Stimulated activated CD8-positive, alpha-beta memory T cell treated with anti-CD3 and anti-CD28 coated beads, Interleukin-2, amount 100 ng/mL, for 48 hours (primary cell): Measurements from ENCODE around the gene RNF112.
"Not testable (repeated sequence)": the region's sequence is repeated elsewhere in the genome, so short reads cannot be mapped to it uniquely, and the experiment has no call there.

Source experiments
- DNase-seq, 2 donors: peaks; one replicate each; pipeline ENCODE4 v3.0.0-alpha.2; 2020; ENCODE audit warnings: low read depth in 2 of 2

The RNF112 gene

GRCh38 chr17:19447085-19447583, 36.1 kb downstream of the RNF112 start:
- peak; percentile 18 to 19 for DNase-seq

DNA sequence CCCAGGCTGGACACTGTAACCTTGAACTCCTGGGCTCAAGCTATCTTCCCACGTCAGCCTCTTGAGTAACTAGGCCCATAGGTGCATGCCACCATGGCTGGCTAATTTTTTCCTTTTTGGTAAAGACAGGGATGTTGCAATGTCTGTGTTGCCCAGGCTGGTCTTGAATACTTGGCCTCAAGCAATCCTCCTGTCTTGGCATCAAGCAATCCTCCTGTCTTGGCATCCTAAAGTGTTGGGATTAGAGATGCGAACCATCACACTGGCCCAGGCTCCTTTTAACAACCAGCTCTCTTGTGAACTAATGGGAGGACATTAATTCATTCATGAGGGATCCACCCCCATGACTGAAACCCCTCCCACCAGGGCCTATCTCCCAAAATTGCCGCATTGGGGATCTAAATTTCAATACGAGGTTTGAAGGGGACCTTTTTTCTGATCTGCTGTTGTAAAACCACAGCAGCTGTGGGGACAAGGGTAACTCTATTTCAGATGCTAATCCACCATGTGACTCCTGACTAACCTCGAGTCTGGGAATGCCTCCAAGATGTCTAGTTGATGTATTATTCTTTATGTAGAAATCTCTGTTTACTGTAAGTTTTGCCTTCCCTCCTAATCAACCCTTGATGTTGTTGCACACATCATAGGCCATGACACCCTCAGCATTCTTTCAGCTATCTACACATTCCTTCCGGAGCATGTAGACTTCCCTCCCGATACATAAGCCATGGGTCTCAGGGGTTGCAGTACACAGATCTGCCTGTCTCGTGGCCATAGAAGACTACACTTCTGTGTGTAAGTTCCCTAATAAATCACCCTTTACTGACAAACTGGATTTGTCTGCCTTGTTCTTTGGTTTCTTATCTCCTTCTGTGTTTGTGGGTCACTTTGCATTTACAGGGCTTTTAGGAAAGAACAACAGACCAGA, 37.6 kb downstream of the RNF112 start:
- DNase-seq = no peak

- DNase-seq = no peak
Measured at GRCh38 chr17:19449656-19450055, 38.6 kb downstream of the RNF112 start.

DNA sequence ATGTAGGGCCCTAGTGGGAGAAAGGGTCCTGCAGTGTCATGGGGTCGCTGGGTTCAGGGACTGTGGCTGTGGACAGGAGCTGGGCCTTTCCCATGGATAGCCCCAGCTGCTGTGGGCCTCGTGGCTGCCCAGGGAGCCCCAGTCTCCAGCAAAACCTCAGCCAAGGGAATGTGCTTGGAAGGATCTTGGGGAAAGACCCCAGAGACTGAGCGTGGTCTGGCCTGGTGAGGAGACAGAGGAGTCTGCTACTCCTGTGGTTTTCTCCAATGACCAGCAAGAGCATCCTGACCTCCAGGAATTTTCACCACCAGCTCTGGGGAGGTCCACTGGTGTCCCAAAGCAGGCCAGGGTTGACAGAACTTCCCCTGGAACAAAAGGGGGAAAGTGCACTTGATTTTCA, 42.3 kb downstream of the RNF112 start:
- DNase-seq = no peak

DNA sequence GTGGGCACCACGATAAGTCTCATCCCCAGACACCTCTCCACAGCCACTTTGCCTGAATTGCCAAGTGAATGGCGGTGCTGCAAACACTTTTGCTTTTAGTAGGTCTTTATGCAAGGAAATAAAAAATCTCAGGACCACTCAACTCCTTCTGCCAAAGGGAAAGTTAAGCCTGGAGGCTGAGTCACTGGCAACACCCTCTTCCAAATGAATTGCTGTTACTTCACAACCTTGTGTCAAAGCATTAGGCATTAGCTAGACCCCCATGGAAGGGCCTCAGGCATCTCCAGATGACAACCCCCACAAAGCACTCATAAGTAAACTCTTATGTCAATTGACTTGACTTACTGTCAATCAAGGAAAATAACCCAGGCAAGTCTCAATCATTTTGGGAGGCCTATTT, 43.0 kb downstream of the RNF112 start:
- DNase-seq = no peak

DNA sequence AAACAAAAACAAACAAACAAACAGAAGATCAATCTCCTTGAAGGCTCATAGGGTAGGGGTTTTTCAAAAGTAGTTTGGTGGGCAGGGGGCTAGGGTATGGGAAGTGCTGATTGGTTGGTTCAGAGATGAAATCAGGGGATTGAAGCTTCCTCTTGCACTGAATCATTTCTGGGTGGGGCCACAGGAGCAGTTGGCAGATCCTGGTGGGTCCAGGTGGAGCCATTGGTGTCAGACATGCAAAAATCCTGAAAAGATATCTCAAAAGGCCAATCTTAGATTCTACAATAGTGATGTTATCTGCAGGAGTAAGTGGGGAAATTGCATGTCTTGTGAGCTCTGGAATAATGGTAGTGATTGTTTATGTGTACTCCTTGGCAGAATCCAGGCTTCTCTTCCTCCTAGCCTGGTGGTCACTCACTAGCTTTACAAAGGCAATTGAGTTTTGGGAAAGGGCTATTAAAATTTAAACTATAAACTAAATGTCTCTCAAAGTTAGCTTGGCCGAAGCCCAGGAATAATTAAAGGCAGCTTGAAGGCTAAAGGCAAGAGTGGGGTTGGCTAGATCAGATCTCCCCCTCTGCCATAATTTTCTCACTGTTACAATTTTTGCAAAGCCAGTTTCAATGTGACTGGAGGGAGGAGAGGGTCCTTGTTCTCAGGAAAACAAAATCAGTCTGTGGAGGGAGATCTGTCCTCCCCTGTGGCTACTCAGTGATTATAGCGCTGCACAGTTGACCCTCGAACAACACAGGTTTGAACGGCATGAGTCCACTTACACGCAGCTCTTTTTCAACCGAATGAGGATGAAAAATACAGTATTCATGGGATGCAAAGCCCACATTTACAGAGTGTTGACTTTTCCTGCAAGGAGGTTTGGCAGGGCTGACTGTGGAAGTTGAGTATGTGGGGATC, 45.2 kb downstream of the RNF112 start:
- DNase-seq = no peak

GRCh38 chr17:19457046-19457445, 46.0 kb downstream of the RNF112 start:
- no peak for DNase-seq

DNA sequence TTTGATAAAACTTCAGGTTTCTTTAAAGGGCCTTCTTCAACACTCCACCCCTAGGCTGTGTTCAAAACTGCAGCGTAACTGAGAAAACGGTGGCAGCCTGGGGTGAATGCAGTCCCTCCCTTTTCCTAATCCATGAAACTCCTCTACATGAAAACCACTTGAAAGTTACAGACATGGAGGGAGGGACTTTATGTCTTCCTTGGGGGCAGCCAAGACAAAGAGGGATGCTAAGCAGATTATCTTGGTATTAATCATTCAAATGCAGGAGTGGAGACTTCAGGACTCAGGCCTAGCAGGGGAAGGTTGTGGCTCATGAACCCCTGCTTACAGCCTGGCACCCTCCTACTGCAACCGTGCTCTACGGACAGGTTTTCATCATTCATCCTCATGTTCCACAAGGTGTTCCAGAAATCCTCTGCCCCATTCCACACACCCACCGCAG, 46.8 kb downstream of the RNF112 start:
- DNase-seq = no peak

DNA sequence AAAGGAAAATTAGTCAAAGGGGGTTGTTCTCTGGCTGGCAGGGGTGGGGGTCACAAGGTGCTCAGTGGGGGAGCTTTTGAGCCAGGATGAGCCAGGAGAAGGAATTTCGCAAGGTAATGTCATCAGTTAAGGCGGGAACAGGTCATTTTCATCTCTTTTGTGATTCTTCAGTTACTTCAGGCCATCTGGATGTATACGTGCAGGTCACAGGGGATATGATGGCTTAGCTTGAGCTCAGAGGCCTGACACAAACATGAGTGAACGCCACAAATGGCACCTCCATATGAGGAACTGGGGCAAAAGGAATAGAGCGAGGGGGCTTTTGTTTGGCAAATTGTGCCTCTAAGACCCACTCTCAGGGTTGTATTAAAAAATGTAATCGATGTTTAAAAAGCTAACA, 47.4 kb downstream of the RNF112 start:
- not testable (repeated sequence) for DNase-seq

GRCh38 chr17:19459018-19459655, 48.1 kb downstream of the RNF112 start:
- DNase-seq = not testable (repeated sequence)

DNA sequence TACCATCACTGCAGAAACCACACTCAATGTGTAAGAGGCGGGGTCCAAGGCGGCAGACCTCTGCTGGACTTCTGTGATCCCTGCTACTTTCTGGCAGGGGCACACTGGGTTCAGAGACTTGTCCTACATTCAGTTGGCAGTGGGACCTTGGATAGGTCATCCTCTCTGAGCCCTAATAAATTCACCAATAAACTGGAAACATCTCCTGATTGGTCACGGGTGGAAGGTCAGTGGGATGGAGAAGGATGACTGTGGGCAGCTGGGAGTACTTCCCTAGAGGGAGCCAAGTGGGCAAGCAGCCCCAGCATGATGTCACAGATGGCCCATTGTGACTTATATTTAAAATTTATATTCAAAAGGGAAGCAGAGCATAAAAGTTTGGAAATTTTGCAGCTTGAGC, 49.7 kb downstream of the RNF112 start:
- no peak for DNase-seq

DNA sequence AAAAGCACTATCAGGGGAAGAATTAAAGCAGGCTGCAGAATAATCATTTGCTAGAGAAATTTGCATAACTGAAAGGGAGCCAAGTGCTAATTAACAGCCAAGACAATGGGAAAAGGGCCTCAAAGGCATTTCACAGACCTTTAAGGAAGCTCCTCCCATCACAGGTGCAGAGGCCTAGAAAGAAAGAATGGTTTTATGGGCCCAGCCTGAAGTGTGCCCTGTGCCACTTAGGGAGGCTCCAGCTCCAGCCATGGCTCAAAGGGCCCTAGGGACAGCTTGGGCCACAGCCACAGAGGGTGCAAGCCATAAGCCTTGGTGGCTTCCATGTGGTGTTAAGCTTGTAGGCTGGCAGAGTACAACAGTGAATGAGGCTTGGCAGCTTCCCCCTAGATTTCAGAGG, 50.1 kb downstream of the RNF112 start:
- DNase-seq = no peak

DNA sequence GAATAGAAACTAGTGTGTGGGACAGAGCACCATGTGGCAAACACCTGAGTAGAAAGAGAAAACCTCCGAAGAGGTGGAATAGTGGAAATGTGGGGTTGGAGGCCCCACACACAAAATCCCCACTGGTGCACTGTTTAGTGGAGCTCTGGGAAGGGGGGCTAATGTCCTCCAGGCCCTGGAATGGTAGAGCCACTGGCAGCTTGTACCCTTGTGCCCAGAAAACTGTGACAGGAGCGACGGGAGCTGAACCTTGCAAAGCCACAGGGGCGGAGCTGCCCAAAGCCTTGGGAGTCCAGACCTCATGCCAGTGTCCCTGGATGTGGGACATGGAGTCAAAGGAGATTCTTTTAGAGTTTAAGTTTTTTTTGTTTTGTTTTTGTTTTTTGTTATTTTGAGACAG, 50.6 kb downstream of the RNF112 start:
- no peak for DNase-seq

DNA sequence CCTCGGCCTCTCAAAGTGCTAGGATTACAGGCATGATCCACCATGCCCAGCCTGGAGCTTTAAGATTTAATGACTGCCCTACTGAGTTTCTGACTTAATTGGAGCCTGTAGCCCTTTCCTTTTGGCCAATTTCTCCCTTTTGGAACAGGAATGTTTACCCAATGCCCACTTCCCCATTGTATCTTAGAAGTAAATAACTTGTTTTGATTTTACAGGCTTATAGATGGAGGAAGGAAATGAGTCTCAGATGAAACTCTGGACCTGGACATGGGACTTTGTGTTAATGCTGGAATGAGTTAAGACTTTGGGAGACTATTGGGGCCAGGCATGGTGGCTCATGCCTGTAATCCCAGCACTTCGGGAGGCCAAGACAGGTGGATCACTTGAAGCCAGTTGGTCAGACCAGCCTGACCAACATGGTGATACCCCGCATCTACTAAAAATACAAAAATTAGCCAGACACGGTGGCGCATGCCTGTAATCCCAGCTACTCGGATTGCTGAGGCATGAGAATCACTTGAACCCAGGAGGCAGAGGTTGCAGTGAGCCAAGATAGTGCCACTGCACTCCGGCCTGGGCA, 51.5 kb downstream of the RNF112 start:
- not testable (repeated sequence) for DNase-seq

GRCh38 chr17:19464031-19465026, 53.3 kb downstream of the RNF112 start:
- no peak for DNase-seq
